Stimulated activated CD8-positive, alpha-beta memory T cell treated with anti-CD3 and anti-CD28 coated beads, Interleukin-4, amount 100 ng/mL, for 48 hours (primary cell): Measurements from ENCODE around the gene FMNL2.

ENCODE experiments used
- DNase-seq: peaks from one replicate; pipeline ENCODE4 v3.0.0-alpha.2; 2020

The FMNL2 gene

GRCh38 chr2:152676461-152676860, 341.5 kb downstream of the FMNL2 start:
- no peak for DNase-seq

- DNase-seq = no peak
Observed at GRCh38 chr2:152678808-152679207, 343.8 kb downstream of the FMNL2 start.

- DNase-seq = no peak
Observed at GRCh38 chr2:152682663-152683062, 347.7 kb downstream of the FMNL2 start.

GRCh38 chr2:152683400-152683799, 348.4 kb downstream of the FMNL2 start:
- no peak for DNase-seq

GRCh38 chr2:152686321-152686720, 351.3 kb downstream of the FMNL2 start:
- DNase-seq = no peak

- DNase-seq = no peak
Observed at GRCh38 chr2:152693033-152693432, 358.1 kb downstream of the FMNL2 start.

- peak; percentile 49 for DNase-seq
Observed at GRCh38 chr2:152694161-152694661, 359.2 kb downstream of the FMNL2 start.

GRCh38 chr2:152695763-152696162, 360.8 kb downstream of the FMNL2 start:
- no peak for DNase-seq

- no peak for DNase-seq
Observed at GRCh38 chr2:152696476-152696875, 361.5 kb downstream of the FMNL2 start.
